K562 (cell line): Measurements from ENCODE around the gene MMP24. TPM values are rescaled to one million over a fixed set of nuclear protein-coding genes. Genes with fewer than 3 reads are reported as not detected.

Experiments
- ATF3 ChIP-seq, 2 experiments: fragments of 450-650 bp in 1 of 2; sonication (generic) in 1 of 2; formaldehyde crosslinking in 1 of 2; IDR thresholded peaks in 1 of 2; conservative IDR thresholded peaks in 1 of 2; 2 replicates each; pipeline versions ENCODE4 v1.6.1 to v1.8.1; 2016 to 2023; ENCODE audit warnings: mild to moderate bottlenecking in 2 of 2, moderate library complexity in 2 of 2, inconsistent platforms in 1 of 2, missing genetic modification reagents in 1 of 2
- DDX20 ChIP-seq: fragments of 450-650 bp; IDR thresholded peaks from 2 replicates; pipeline ENCODE4 v1.6.1; 2016; ENCODE audit warnings: missing genetic modification characterization, low read depth, mild to moderate bottlenecking, missing compliant biosample characterization, moderate library complexity
- EP300 ChIP-seq: IDR thresholded peaks from 2 replicates; pipeline ENCODE4 v1.6.1; 2012; ENCODE audit warnings: low read length, improper control_type of control experiment
- GABPB1 ChIP-seq: sonication (generic); formaldehyde crosslinking; IDR thresholded peaks from 2 replicates; pipeline ENCODE4 v1.8.0; 2022; ENCODE audit warnings: mild to moderate bottlenecking, missing genetic modification reagents
- GMEB1 ChIP-seq: fragments of 250-450 bp; sonication (Bioruptor Pico); IDR thresholded peaks from 2 replicates; pipeline ENCODE4 v1.4.0; 2020; ENCODE audit warnings: mild to moderate bottlenecking
- MED1 ChIP-seq: sonication (generic); formaldehyde crosslinking; IDR thresholded peaks from 2 replicates; pipeline ENCODE4 v1.8.1; 2023; ENCODE audit warnings: missing genetic modification reagents, borderline replicate concordance
- MGA ChIP-seq: fragments of 450-650 bp; IDR thresholded peaks from 2 replicates; pipeline ENCODE4 v1.6.1; 2016; ENCODE audit warnings: mild to moderate bottlenecking, moderate library complexity
- MTA3 ChIP-seq: fragments of 450-650 bp; formaldehyde crosslinking; IDR thresholded peaks from 2 replicates; pipeline ENCODE4 v1.6.1; 2017; ENCODE audit warnings: mild to moderate bottlenecking, borderline replicate concordance
- MYNN ChIP-seq, 2 experiments: sonication (generic); formaldehyde crosslinking in 1 of 2; IDR thresholded peaks; 2 replicates each; pipeline versions ENCODE4 v1.5.0 to v1.6.1; 2016 to 2020; ENCODE audit warnings: antibody characterized with exemption in 1 of 2, missing genetic modification reagents in 1 of 2
- NBN ChIP-seq: fragments of 450-650 bp; IDR thresholded peaks from 2 replicates; pipeline ENCODE4 v1.6.1; 2016; ENCODE audit warnings: low read depth, mild to moderate bottlenecking
- RCOR1 ChIP-seq, 2 experiments: IDR thresholded peaks; 2 replicates each; pipeline ENCODE4 v1.6.1; 2012; ENCODE audit warnings: low read depth in 2 of 2, low read length in 2 of 2, borderline replicate concordance in 1 of 2, improper control_type of control experiment in 1 of 2
- SREBF1 ChIP-seq: fragments of 150-350 bp; IDR thresholded peaks from 2 replicates; pipeline ENCODE4 v1.6.1; 2014; ENCODE audit warnings: antibody characterized with exemption, low read depth, low read length, borderline replicate concordance
- TOE1 ChIP-seq, 2 experiments: fragments of 450-650 bp in 1 of 2; sonication (generic) in 1 of 2; formaldehyde crosslinking in 1 of 2; IDR thresholded peaks; 2 replicates each; pipeline versions ENCODE4 v1.7.1 to v1.8.0; 2016 to 2022; ENCODE audit warnings: borderline replicate concordance in 2 of 2, mild to moderate bottlenecking in 2 of 2, antibody characterized with exemption in 1 of 2, inconsistent platforms in 1 of 2, low read depth in 1 of 2, missing genetic modification reagents in 1 of 2, moderate library complexity in 1 of 2
- polyA plus RNA-seq, 8 experiments: library from polyadenylated mRNA; depleted of rRNA in 4 of 8; stranded (reverse) in 5 of 8; unstranded in 3 of 8; fragments of >200 nt; fragmentation: Nextera tagmentation in 2 of 8; fragmentation: Illumina TruSeq in 1 of 8; extraction: Ambion mirVana in 2 of 8; extraction: Trizol in 1 of 8; gene quantifications; 2 replicates each; pipeline versions ENCODE4 v1.2.1 to v1.2.3, GENCODE V29; 2011 to 2014; ENCODE audit warnings: inconsistent platforms in 1 of 8, missing spikeins in 1 of 8
- total RNA-seq, 7 experiments: library from RNA; depleted of rRNA in 6 of 7; stranded (reverse); fragments of >200 nt in 6 of 7; fragmentation: Illumina TruSeq in 2 of 7; extraction: Trizol in 2 of 7; gene quantifications; 2 replicates each; pipeline versions ENCODE4 v1.2.1 to v1.2.3, GENCODE V29; 2011 to 2021; ENCODE audit warnings: low replicate concordance in 1 of 7

Gene MMP24
- total and polyA plus RNA-seq, 9 of the 15 experiments (the other 6 are each of a cell fraction or from before 2014, with no cell fraction given) = 0.03 to 0.07 (median 0.03) TPM; not detected in 6

DNA sequence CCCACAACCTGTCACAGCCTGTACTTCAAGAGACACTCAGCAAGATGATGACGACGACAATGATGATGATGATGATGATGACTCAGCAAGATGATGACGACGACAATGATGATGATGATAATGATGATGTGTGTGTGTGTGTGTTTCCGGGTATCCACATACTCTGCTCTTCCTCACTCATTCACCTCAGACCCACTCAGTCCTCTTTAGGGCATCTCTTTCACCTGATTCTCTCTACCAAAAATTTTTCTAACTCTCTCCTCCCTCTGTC lies 59.3 kb downstream of the MMP24 start (continued):
- TF ChIP-seq DDX20 (tag) (no peak), MED1 (CRISPR knock-in tag) (no peak), NBN (peak; percentile 91), GABPB1 (peak; percentile 45; the same call in 1 of the 2 replicates), MGA (0 out of 2 replicates have a peak, but pooled peaks have one; percentile 11), RCOR1 (IDR thresholded peaks at IDR 0.05; ENCODE audit: borderline replicate concordance in 1 of 2, low read depth in 2 of 2, low read length in 2 of 2) (peak in 1 of 2 experiments; percentile 68; a peak in 2 of 4 replicates), MTA3 (peak; percentile 96; the same call in 1 of the 2 replicates), ATF3 (IDR thresholded peaks at IDR 0.05) (peak; percentile 99), ATF3 (CRISPR knock-in tag; conservative IDR thresholded peaks at IDR 0.05) (no peak), GMEB1 (no peak), MYNN (IDR thresholded peaks at IDR 0.05) (no peak), MYNN (CRISPR knock-in tag; IDR thresholded peaks at IDR 0.05) (no peak), SREBF1 (no peak), EP300 (0 out of 2 replicates have a peak, but pooled peaks have one; percentile 11), TOE1 (IDR thresholded peaks at IDR 0.05; ENCODE audit: borderline replicate concordance) (0 out of 2 replicates have a peak, but pooled peaks have one; percentile 24), TOE1 (CRISPR knock-in tag; IDR thresholded peaks at IDR 0.05; ENCODE audit: borderline replicate concordance, low read depth) (no peak)
